B cell (primary cell): ENCODE data around the gene MAP3K9. TPM values are rescaled to one million over a fixed set of nuclear protein-coding genes. Genes with fewer than 3 reads are reported as not detected.

Source experiments
- ATAC-seq: fragments of 200-7000 bp; cut with Tn5 transposase; one replicate; pipeline ENCODE4 v1.10.0; 2021; ENCODE audit warnings: low read depth, mild to moderate bottlenecking, moderate number of reproducible peaks, moderate library complexity
- CTCF ChIA-PET: fragments of 350-600 bp; sonication (Branson Sonifier 250); formaldehyde crosslinking; loops from one replicate; lab custom pipeline; 2021; ENCODE audit warnings: antibody characterized with exemption, inconsistent platforms; lab: Charles Lee
- POLR2A ChIA-PET: fragments of 350-600 bp; sonication (Branson Sonifier 250); formaldehyde crosslinking; loops from one replicate; lab custom pipeline; 2021; ENCODE audit warnings: antibody characterized with exemption; lab: Charles Lee
- DNase-seq: peaks from one replicate; pipeline ENCODE4 v3.0.0; 2013
- H2AFZ ChIP-seq: 2 replicates; pipeline ENCODE4 v1.6.1; 2012; ENCODE audit warnings: mild to moderate bottlenecking, low read depth, low read length; ENCODE audit not compliant: insufficient read depth, poor library complexity, severe bottlenecking
- H3K27ac ChIP-seq, 2 donors: 1 replicate in 1 of 2; 2 replicates in 1 of 2; pipeline ENCODE4 v1.5.1; 2012 to 2013; ENCODE audit warnings: low read length in 2 of 2, mild to moderate bottlenecking in 2 of 2, moderate library complexity in 1 of 2
- H3K27me3 ChIP-seq, 4 experiments: fragments of 200-600 bp in 1 of 4; sonication (generic) in 1 of 4; replicated peaks in 1 of 4; 1 replicate in 2 of 4; 2 replicates in 2 of 4; pipeline versions ENCODE4 v1.6.1 to v1.7.0; 2013 to 2016; ENCODE audit warnings: low read length in 3 of 4, mild to moderate bottlenecking in 2 of 4, mixed read lengths in 1 of 4, moderate library complexity in 1 of 4; ENCODE audit not compliant: insufficient read depth in 4 of 4, control insufficient read depth in 3 of 4; ENCODE audit errors: control extremely low read depth in 1 of 4
- H3K36me3 ChIP-seq, 2 experiments: replicated peaks in 1 of 2; 1 replicate in 1 of 2; 2 replicates in 1 of 2; pipeline versions ENCODE4 v1.6.1 to v1.7.1; 2013; ENCODE audit warnings: low read length in 1 of 2; ENCODE audit not compliant: insufficient read depth in 2 of 2, control insufficient read depth in 1 of 2; ENCODE audit errors: control extremely low read depth in 1 of 2, extremely low read depth in 1 of 2
- H3K4me1 ChIP-seq, 2 donors: fragments of 200-600 bp in 1 of 2; sonication (generic) in 1 of 2; 1 replicate in 1 of 2; 2 replicates in 1 of 2; pipeline versions ENCODE4 v1.5.1 to v1.6.1; 2013 to 2017; ENCODE audit warnings: low read length in 2 of 2; ENCODE audit not compliant: control insufficient read depth in 2 of 2, insufficient read depth in 2 of 2
- H3K4me2 ChIP-seq: replicated peaks from 2 replicates; pipeline ENCODE3; 2012; ENCODE audit warnings: mild to moderate bottlenecking, low read depth, low read length; ENCODE audit not compliant: poor library complexity, severe bottlenecking
- H3K4me3 ChIP-seq, 5 experiments: fragments of 200-600 bp in 1 of 5; sonication (generic) in 1 of 5; 1 replicate in 3 of 5; 2 replicates in 2 of 5; pipeline versions ENCODE4 v1.5.1 to v1.7.0; 2011 to 2016; ENCODE audit warnings: low read length in 4 of 5, mild to moderate bottlenecking in 4 of 5, low read depth in 2 of 5, control low read depth in 1 of 5, moderate library complexity in 1 of 5; ENCODE audit not compliant: insufficient read depth in 1 of 5; ENCODE audit errors: control extremely low read depth in 1 of 5, extremely low read depth in 1 of 5
- H3K79me2 ChIP-seq: fragments of 200-600 bp; sonication (generic); one replicate; pipeline ENCODE4 v1.6.0; 2016; ENCODE audit warnings: low read length; ENCODE audit not compliant: control insufficient read depth, insufficient read depth
- H3K9ac ChIP-seq: fragments of 200-600 bp; sonication (generic); 2 replicates; pipeline ENCODE4 v1.6.1; 2017; ENCODE audit warnings: mild to moderate bottlenecking, low read length, moderate library complexity
- H3K9me3 ChIP-seq, 3 donors: one replicate each; pipeline versions ENCODE4 v1.6.1 to v1.7.1; 2013; ENCODE audit warnings: low read length in 2 of 3; ENCODE audit not compliant: control insufficient read depth in 2 of 3, insufficient read depth in 1 of 3; ENCODE audit errors: control extremely low read depth in 1 of 3
- H4K20me1 ChIP-seq: 2 replicates; pipeline ENCODE4 v1.6.0; 2012; ENCODE audit warnings: mild to moderate bottlenecking, low read length; ENCODE audit not compliant: insufficient read depth, control insufficient read depth, poor library complexity, severe bottlenecking
- H3K27ac Mint-ChIP-seq: one replicate; pipeline ENCODE4 v1.8.0; 2021; ENCODE audit warnings: mixed read lengths
- H3K27me3 Mint-ChIP-seq: one replicate; pipeline ENCODE4 v1.8.0; 2021; ENCODE audit warnings: mixed read lengths
- H3K4me1 Mint-ChIP-seq: one replicate; pipeline ENCODE4 v1.8.0; 2021; ENCODE audit warnings: mixed read lengths
- H3K4me3 Mint-ChIP-seq: one replicate; pipeline ENCODE4 v1.8.0; 2021; ENCODE audit warnings: mixed read lengths
- H3K9me3 Mint-ChIP-seq: one replicate; pipeline ENCODE4 v1.8.0; 2022; ENCODE audit warnings: mixed read lengths; ENCODE audit not compliant: insufficient read depth
- CTCF ChIP-seq: fragments of 200-600 bp; IDR thresholded peaks from one replicate; pipeline ENCODE4 v1.8.0; 2022; ENCODE audit warnings: antibody characterized with exemption, mild to moderate bottlenecking
- EZH2 ChIP-seq: IDR thresholded peaks from 2 replicates; pipeline ENCODE4 v1.6.1; 2012; ENCODE audit warnings: borderline replicate concordance, low read depth, mild to moderate bottlenecking, moderate library complexity, low read length; ENCODE audit not compliant: insufficient read depth, poor library complexity, severe bottlenecking
- WGBS: methylation state at CpG from one replicate; pipeline ENCODE4 v1.1.5; 2013; ENCODE audit warnings: missing lambda C conversion rate; ENCODE audit not compliant: insufficient coverage; 5-methylcytosine and 5-hydroxymethylcytosine counted together
- intact Hi-C: fragments of 100-400 bp; cut with micrococcal nuclease; formaldehyde crosslinking; loops from one replicate; pipeline ENCODE4 v1.10.0; 2022
- polyA plus RNA-seq: library from polyadenylated mRNA; depleted of rRNA; stranded (reverse); fragments of >200 nt; gene quantifications from 2 replicates; pipeline ENCODE4 v1.2.3, GENCODE V29; 2012
- total RNA-seq, 2 donors: library from RNA; stranded (reverse); fragments of 120-200 nt in 1 of 2; gene quantifications; 1 replicate in 1 of 2; 2 replicates in 1 of 2; pipeline versions ENCODE4 v1.2.3 to v1.2.4, GENCODE V29; 2013 to 2022

The MAP3K9 gene
- total and polyA plus RNA-seq, 2 donors (not counting 1 experiment from before 2014, with no cell fraction given) = 4.7 to 20.2 TPM

DNA sequence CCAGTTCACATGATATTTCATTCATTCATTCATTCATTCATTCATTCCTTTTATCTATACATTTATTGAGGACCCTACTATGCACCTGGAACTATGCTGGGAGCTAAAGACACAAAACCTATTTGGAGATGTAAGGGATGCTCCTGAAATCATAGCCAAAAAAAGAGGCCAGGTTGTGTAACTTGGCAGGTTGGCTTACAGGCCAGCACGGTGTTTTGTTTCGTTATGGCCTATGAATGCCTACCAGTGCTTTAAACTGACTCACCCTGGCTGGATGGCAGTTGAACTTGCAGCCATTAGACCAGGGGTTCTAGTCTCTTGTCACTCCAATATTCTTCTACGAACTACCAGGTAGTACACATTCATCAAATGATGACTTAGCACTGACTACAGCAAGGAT lies 15.7 kb downstream of the MAP3K9 start:
- no peak for TF ChIP-seq CTCF
- no peak for TF ChIP-seq EZH2
- Mint-ChIP-seq H3K27me3 (no peaks in the 10 kb centered on the region), H3K27ac (no peak overlapping the region), H3K4me1 (peaks cover 5% of the 10 kb centered on the region), H3K9me3 (no peaks in the 10 kb centered on the region), H3K4me3 (no peak overlapping the region)
- Histone ChIP-seq H3K9ac (no peak overlapping the region), H3K4me3 (no peak overlapping the region), H3K27ac (no peak overlapping the region), H3K9me3 (no peaks in the 10 kb centered on the region), H3K79me2 (peaks cover 36% of the 10 kb centered on the region), H2AFZ (no peak overlapping the region), H3K4me1 (no peaks in the 10 kb centered on the region), H4K20me1 (no peaks in the 10 kb centered on the region), H3K36me3 (peaks cover 0 to 20% of the 10 kb centered on the region in 2 experiments), H3K27me3 (no peaks in the 10 kb centered on the region), H3K4me2 (no peak overlapping the region)
- intact Hi-C loops = no loop called here
- WGBS = 100% methylated on average over 3 of the region's 3 CpGs
- no peak for ATAC-seq
- POLR2A ChIA-PET = no interaction called here
- no peak for DNase-seq
- CTCF ChIA-PET = no interaction called here

GRCh38 chr14:70792939-70793338 lies 16.4 kb downstream of the MAP3K9 start:
- ATAC-seq (no peak), DNase-seq (no peak)
- no peak overlapping the region for H2AFZ ChIP-seq
- H3K79me2 ChIP-seq = peaks cover 40% of the 10 kb centered on the region
- TF ChIP-seq EZH2 (no peak), CTCF (no peak)
- H3K27ac ChIP-seq = no peak overlapping the region
- CTCF ChIA-PET = no interaction called here
- H3K36me3 ChIP-seq = peaks cover 0 to 20% of the 10 kb centered on the region in 2 experiments
- no peak overlapping the region for H3K4me3 ChIP-seq
- 80% methylated on average over 5 of the region's 9 CpGs for WGBS
- H3K9ac ChIP-seq = no peak overlapping the region
- H3K9me3 ChIP-seq = no peaks in the 10 kb centered on the region
- POLR2A ChIA-PET = no interaction called here
- H4K20me1 ChIP-seq = no peaks in the 10 kb centered on the region
- no peak overlapping the region for H3K4me3 Mint-ChIP-seq
- peaks cover 5% of the 10 kb centered on the region for H3K4me1 Mint-ChIP-seq
- no peak overlapping the region for H3K4me2 ChIP-seq
- no peaks in the 10 kb centered on the region for H3K4me1 ChIP-seq
- intact Hi-C loops = no loop called here
- H3K27me3 ChIP-seq = no peaks in the 10 kb centered on the region
- no peaks in the 10 kb centered on the region for H3K27me3 Mint-ChIP-seq
- H3K9me3 Mint-ChIP-seq = no peaks in the 10 kb centered on the region
- H3K27ac Mint-ChIP-seq = no peak overlapping the region
